Neural progenitor cell (in vitro differentiated cells): Measurements from ENCODE around the gene CHCHD6.

Experiments
- EZH2 ChIP-seq: fragments of 200-600 bp; sonication (generic); IDR thresholded peaks from 2 replicates; pipeline ENCODE4 v1.6.1; 2017; ENCODE audit warnings: antibody characterized with exemption, mild to moderate bottlenecking, moderate library complexity
- EZH2phosphoT487 ChIP-seq: fragments of 200-600 bp; sonication (generic); IDR thresholded peaks from 2 replicates; pipeline ENCODE4 v1.6.1; 2017; ENCODE audit warnings: antibody characterized with exemption
- TF ChIP-seq, protein P1 (sequence below): fragments of 200-600 bp; sonication (generic); IDR thresholded peaks from 2 replicates; pipeline ENCODE4 v1.5.1; 2017; ENCODE audit warnings: antibody characterized with exemption, mild to moderate bottlenecking

- TF ChIP-seq, protein P1, sequence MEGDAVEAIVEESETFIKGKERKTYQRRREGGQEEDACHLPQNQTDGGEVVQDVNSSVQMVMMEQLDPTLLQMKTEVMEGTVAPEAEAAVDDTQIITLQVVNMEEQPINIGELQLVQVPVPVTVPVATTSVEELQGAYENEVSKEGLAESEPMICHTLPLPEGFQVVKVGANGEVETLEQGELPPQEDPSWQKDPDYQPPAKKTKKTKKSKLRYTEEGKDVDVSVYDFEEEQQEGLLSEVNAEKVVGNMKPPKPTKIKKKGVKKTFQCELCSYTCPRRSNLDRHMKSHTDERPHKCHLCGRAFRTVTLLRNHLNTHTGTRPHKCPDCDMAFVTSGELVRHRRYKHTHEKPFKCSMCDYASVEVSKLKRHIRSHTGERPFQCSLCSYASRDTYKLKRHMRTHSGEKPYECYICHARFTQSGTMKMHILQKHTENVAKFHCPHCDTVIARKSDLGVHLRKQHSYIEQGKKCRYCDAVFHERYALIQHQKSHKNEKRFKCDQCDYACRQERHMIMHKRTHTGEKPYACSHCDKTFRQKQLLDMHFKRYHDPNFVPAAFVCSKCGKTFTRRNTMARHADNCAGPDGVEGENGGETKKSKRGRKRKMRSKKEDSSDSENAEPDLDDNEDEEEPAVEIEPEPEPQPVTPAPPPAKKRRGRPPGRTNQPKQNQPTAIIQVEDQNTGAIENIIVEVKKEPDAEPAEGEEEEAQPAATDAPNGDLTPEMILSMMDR = no peak
- no peak for TF ChIP-seq EZH2
- TF ChIP-seq EZH2phosphoT487 = no peak
These were observed 49.4 kb downstream of the CHCHD6 start for GRCh38 chr3:126753191-126754160.
